ENCODE results near the gene CASP10. TPM values are rescaled to one million over a fixed set of nuclear protein-coding genes. Genes with fewer than 3 reads are reported as not detected.

The CASP10 gene
- total and polyA plus RNA-seq, 9 of the 15 experiments (the other 6 are each of a cell fraction or from before 2014, with no cell fraction given), result 7.1 to 20.4 (median 10.8) TPM

- Histone ChIP-seq H3K4me1 (replicated peaks in 1 of 2; ENCODE audit: control insufficient read depth in 2 of 2, insufficient read depth in 2 of 2, low read length in 2 of 2) (peaks cover 27 to 43% of the 10 kb centered on the region in 2 experiments), H3K79me2 (ENCODE audit: control insufficient read depth, insufficient read depth, low read length) (peaks cover 44% of the 10 kb centered on the region), H3K9ac (ENCODE audit: insufficient read depth in 1 of 2, low read depth in 2 of 2, low read length in 2 of 2) (peak overlapping the region; percentile 86 to 90; a peak in 3 of 4 replicates), H4K20me1 (replicated peaks; ENCODE audit: control insufficient read depth, insufficient read depth, low read length) (no peaks in the 10 kb centered on the region), H2AFZ (ENCODE audit: low read depth, low read length) (peak overlapping the region; percentile 94), H3K9me1 (ENCODE audit: control insufficient read depth, insufficient read depth, low read length) (no peaks in the 10 kb centered on the region), H3K9me3 (replicated peaks; ENCODE audit: control insufficient read depth, insufficient read depth, low read depth, low read length) (no peaks in the 10 kb centered on the region), H3K27ac (ENCODE audit: extremely low read depth, low read depth, low read length) (peak overlapping the region; percentile 98), H3K36me3 (ENCODE audit: control insufficient read depth, insufficient read depth, low read length) (no peaks in the 10 kb centered on the region), H3K27me3 (ENCODE audit: control insufficient read depth in 2 of 2, insufficient read depth in 2 of 2, low read length in 2 of 2) (no peaks in the 10 kb centered on the region), H3K4me2 (ENCODE audit: insufficient read depth, low read length) (peak overlapping the region; percentile 88), H3K4me3 (peak overlapping the region; percentile 50)
- WGBS (ENCODE audit: insufficient coverage, low coverage, missing lambda C conversion rate), result 2% methylated on average over 6 of the region's 12 CpGs
- intact Hi-C loops (cut with micrococcal nuclease) (no loop called here), in situ Hi-C loops (cut with MboI) (no loop called here)
- FAIRE-seq (no peak), ATAC-seq (peak; percentile 76), DNase-seq (ENCODE audit: extremely low read depth in 1 of 4, low spot score in 3 of 4) (peak; percentile 32 to 60 (median 48))
- POLR2A ChIA-PET, result interaction anchor here (0.7 kb wide), 1 partner anchor 15 kb away, joined by 3 read pairs; no protein-coding TSS in a partner anchor
- no TSS peak for BruUV-seq (replicated peaks)
- CTCF ChIA-PET (ENCODE audit: low intra/inter-chr PET ratio), result no interaction called here
- TF ChIP-seq ZNF347 (CRISPR knock-in tag; IDR thresholded peaks at IDR 0.05; ENCODE audit: low read depth), result no peak
- no peak for TF ChIP-seq POLR3A (IDR thresholded peaks at IDR 0.05; ENCODE audit: borderline replicate concordance, extremely low read depth, insufficient read depth, insufficient read length)
- no peak for TF ChIP-seq YY1 (IDR thresholded peaks at IDR 0.05; ENCODE audit: borderline replicate concordance in 1 of 3, control insufficient read depth in 1 of 3, extremely low read depth in 1 of 3, insufficient read depth in 3 of 3, insufficient read length in 1 of 3, insufficient replicate concordance in 2 of 3, low read depth in 1 of 3, low read length in 2 of 3)
- no peak for TF ChIP-seq SMARCB1 (IDR thresholded peaks at IDR 0.05; ENCODE audit: insufficient read length, low read depth)
- TF ChIP-seq RNF219 (CRISPR knock-in tag; IDR thresholded peaks at IDR 0.05), result no peak
- no peak for TF ChIP-seq ZNF780A (CRISPR knock-in tag; IDR thresholded peaks at IDR 0.05)
- peak; percentile 96 for TF ChIP-seq SPI1 (IDR thresholded peaks at IDR 0.05; ENCODE audit: borderline replicate concordance, low read depth, low read length)
- TF ChIP-seq IFI16 (CRISPR knock-in tag; IDR thresholded peaks at IDR 0.05), result no peak
- no peak for TF ChIP-seq BACH1 (tag; IDR thresholded peaks at IDR 0.05)
- peak; percentile 52; the same call in 1 of the 2 replicates for TF ChIP-seq ZNF384 (IDR thresholded peaks at IDR 0.05; ENCODE audit: low read depth, low read length)
- peak; percentile 58 for TF ChIP-seq PRDM10 (IDR thresholded peaks at IDR 0.05; ENCODE audit: partially characterized antibody)
- no peak for TF ChIP-seq ZNF324 (CRISPR knock-in tag; IDR thresholded peaks at IDR 0.05)
- TF ChIP-seq BMI1 (IDR thresholded peaks at IDR 0.05; ENCODE audit: low read length), result no peak
- TF ChIP-seq MIER1 (IDR thresholded peaks at IDR 0.05; ENCODE audit: low read depth), result no peak
- no peak for TF ChIP-seq ZNF707 (CRISPR knock-in tag; conservative IDR thresholded peaks at IDR 0.05)
- TF ChIP-seq BDP1 (IDR thresholded peaks at IDR 0.05; ENCODE audit: insufficient read depth, insufficient read length), result no peak
Measured at GRCh38 chr2:201257381-201257955, 74.5 kb downstream of the CASP10 start.

Data from K562 (cell line).